ENCODE results near the gene NRM.

Gene NRM

DNA sequence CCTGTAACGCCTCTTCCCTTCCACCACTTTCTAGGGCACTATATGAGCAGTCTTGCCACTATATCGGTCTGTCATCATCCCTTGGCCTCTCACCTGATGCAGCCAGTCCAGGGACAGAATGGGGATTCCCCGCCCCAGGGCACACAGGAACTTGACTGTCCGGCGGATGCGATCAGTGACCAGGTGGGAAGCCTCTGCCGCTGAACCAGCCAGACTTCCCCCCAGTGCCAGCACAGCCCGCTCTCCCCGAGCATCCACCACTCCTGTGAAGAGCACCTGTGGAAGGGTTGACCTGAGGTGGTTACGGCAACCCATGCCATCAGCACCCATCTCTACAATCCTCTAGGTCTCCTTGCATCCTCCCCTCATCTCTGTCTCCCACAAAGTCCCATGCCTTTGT lies 12.2 kb upstream of the NRM start:
- Histone ChIP-seq H3K9ac (ENCODE audit: low read length) (no peak overlapping the region), H3K9me3 (ENCODE audit: control insufficient read depth, low read length) (no peaks in the 10 kb centered on the region), H3K36me3 (ENCODE audit: control insufficient read depth, insufficient read depth, low read length, severe bottlenecking) (peaks cover 15% of the 10 kb centered on the region), H3K4me3 (ENCODE audit: low read length) (no peak overlapping the region), H3K4me1 (ENCODE audit: control insufficient read depth, insufficient read depth, low read length) (peaks cover 7% of the 10 kb centered on the region), H3K27me3 (replicated peaks; ENCODE audit: control insufficient read depth, insufficient read depth, low read length) (no peaks in the 10 kb centered on the region)
- no peak for DNase-seq (ENCODE audit: low read depth)

DNA sequence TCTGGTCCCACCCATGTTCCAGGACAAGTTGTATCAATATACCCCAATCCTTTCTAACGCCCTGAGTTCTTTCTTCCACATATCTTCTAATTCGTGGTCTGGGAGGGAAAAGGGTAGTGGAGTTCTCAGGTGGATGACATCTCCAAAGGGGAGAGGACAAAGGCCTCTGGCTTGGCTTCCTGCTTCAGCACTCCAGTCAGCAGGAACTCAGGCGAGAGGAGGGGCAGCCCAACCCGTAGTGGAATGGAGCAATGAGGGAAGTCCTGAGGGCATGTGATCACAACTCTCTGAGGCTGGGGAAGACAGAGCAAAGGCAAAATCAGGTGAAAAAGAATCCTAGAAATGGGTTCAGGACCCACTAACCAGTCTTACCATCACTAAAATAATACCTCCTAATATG lies 9.6 kb upstream of the NRM start:
- Histone ChIP-seq H3K9me3 (ENCODE audit: control insufficient read depth, low read length) (no peaks in the 10 kb centered on the region), H3K36me3 (ENCODE audit: control insufficient read depth, insufficient read depth, low read length, severe bottlenecking) (peaks cover 4% of the 10 kb centered on the region), H3K4me1 (ENCODE audit: control insufficient read depth, insufficient read depth, low read length) (peaks cover 7% of the 10 kb centered on the region), H3K27me3 (replicated peaks; ENCODE audit: control insufficient read depth, insufficient read depth, low read length) (no peaks in the 10 kb centered on the region), H3K4me3 (ENCODE audit: low read length) (no peak overlapping the region), H3K9ac (ENCODE audit: low read length) (no peak overlapping the region)
- no peak for DNase-seq (ENCODE audit: low read depth)

DNA sequence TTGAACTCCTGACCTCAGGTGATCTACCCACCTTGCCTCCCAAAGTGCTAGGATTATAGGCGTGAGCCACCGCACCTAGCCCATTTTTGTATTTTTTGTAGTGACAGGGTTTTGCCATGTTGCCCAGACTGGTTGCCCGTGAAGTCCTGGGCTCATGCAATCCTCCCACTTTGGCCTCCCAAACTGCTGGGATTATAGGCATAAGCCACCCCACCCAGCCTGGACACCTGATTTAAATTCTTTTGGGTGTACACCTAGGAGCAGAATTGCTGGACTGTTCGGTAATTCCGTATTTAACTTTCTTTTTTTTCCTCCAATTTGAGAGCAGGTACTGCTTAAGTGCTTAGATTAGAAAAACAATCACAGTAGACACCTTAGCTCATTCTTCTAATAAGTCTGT lies 5.6 kb upstream of the NRM start:
- no peak for DNase-seq (ENCODE audit: low read depth)
- Histone ChIP-seq H3K27me3 (replicated peaks; ENCODE audit: control insufficient read depth, insufficient read depth, low read length) (no peaks in the 10 kb centered on the region), H3K9me3 (ENCODE audit: control insufficient read depth, low read length) (no peaks in the 10 kb centered on the region), H3K4me1 (ENCODE audit: control insufficient read depth, insufficient read depth, low read length) (peaks cover 9% of the 10 kb centered on the region), H3K9ac (ENCODE audit: low read length) (no peak overlapping the region), H3K4me3 (ENCODE audit: low read length) (no peak overlapping the region), H3K36me3 (ENCODE audit: control insufficient read depth, insufficient read depth, low read length, severe bottlenecking) (no peaks in the 10 kb centered on the region)

DNA sequence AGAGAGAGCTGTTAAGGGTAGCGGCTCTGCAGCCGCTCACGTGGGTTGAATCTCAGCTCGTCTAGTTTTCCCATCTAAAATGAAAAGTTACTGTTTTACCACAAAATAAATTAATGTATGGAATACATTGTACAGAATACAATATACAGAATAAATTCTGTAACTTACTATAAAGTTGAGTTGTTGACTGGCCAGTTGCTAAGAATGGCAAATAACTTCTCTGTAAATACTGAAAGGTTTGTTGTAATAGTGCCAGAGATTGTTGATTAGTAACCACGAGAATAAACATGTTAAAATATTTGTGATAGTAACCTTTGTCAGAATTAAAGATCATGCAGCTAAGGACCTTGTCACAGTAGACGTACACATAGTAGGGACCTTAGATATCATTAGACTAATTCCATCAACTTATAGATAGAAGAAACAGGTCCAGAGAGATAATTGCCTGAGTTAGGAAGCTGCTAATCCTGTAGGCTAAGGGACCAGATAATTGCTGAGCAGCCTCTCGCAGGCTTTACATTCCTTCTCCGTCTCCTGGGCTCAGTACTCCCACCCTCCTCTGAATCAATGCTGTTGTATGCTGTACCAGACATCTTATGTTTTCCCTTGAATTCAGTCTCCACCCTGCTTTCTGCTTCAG lies 544 bp upstream of the NRM start:
- H3K4me3 ChIP-seq (ENCODE audit: low read length) = peak overlapping the region; percentile 88
- H3K27me3 ChIP-seq (replicated peaks; ENCODE audit: control insufficient read depth, insufficient read depth, low read length) = no peaks in the 10 kb centered on the region
- no peaks in the 10 kb centered on the region for H3K36me3 ChIP-seq (ENCODE audit: control insufficient read depth, insufficient read depth, low read length, severe bottlenecking)
- H3K9me3 ChIP-seq (ENCODE audit: control insufficient read depth, low read length) = no peaks in the 10 kb centered on the region
- DNase-seq (ENCODE audit: low read depth) = peak; percentile 19
- peaks cover 19% of the 10 kb centered on the region for H3K4me1 ChIP-seq (ENCODE audit: control insufficient read depth, insufficient read depth, low read length)
- H3K9ac ChIP-seq (ENCODE audit: low read length) = peak overlapping the region; percentile 79

DNA sequence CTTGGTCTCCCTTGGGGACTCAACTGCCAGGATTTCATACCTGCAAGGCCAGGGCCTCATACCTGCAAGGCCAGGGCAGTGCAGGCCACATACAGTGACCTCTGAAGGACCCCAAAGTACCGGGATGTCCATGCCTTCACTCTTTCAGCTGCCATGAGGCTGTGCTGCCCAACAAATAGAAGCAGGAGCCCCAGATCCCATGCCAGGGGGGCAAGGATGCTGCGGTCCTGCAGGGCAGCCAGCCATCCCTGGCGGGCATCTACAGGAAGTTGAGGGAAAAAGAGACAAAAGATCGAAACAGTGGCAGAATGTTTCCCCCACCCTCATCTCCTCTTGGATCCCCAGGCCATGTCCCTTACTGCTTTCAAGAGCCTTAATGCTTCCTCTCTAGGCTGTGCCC lies 799 bp downstream of the NRM start:
- Histone ChIP-seq H3K4me1 (ENCODE audit: control insufficient read depth, insufficient read depth, low read length) (peaks cover 28% of the 10 kb centered on the region), H3K9me3 (ENCODE audit: control insufficient read depth, low read length) (no peaks in the 10 kb centered on the region), H3K27me3 (replicated peaks; ENCODE audit: control insufficient read depth, insufficient read depth, low read length) (no peaks in the 10 kb centered on the region), H3K9ac (ENCODE audit: low read length) (peak overlapping the region; percentile 79), H3K36me3 (ENCODE audit: control insufficient read depth, insufficient read depth, low read length, severe bottlenecking) (no peaks in the 10 kb centered on the region), H3K4me3 (ENCODE audit: low read length) (peak overlapping the region; percentile 88)
- DNase-seq (ENCODE audit: low read depth) = no peak

DNA sequence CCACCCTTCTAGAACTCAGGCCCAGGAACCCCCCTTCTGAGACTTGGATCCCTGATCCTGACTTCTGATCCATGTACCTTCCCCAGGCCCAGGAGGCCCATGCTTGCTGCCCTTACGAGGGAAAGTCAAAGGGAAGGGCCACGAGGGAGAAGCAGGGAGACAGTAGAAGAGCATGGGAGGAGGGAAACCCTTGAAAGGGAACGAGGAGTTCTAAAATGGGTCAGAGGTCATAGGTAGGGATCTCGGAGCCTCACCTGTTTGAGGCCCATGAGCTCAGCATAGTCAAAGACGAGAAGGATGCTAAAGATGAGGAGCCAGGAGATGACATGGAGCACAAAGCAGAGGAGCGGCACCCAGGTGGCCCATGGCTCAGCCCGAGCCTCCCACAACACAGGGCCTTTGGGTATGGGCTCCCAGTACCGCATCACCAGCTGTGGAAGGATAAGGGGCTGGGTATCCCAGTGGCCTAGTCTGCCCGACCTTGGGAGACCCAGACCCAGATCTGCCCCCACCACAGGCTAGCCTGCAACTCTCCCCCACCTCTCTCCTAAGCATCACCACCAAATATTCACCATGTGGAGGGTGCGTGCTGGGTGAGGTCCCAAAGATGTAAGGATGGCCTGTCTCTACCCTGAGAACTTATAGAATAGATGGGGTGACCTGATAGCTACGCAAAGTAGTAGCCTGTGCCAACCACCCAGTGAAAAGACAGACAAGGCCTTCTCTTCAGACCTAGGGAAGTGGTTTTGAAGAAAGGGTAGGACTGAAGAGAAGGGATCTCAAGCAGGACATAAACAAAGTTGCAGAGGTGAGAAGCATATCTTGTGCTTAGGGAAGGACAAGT lies 1.5 kb downstream of the NRM start:
- H3K36me3 ChIP-seq (ENCODE audit: control insufficient read depth, insufficient read depth, low read length, severe bottlenecking) = no peaks in the 10 kb centered on the region
- no peak overlapping the region for H3K4me3 ChIP-seq (ENCODE audit: low read length)
- H3K9me3 ChIP-seq (ENCODE audit: control insufficient read depth, low read length) = no peaks in the 10 kb centered on the region
- DNase-seq (ENCODE audit: low read depth) = no peak
- no peak overlapping the region for H3K9ac ChIP-seq (ENCODE audit: low read length)
- H3K27me3 ChIP-seq (replicated peaks; ENCODE audit: control insufficient read depth, insufficient read depth, low read length) = no peaks in the 10 kb centered on the region
- peaks cover 26% of the 10 kb centered on the region for H3K4me1 ChIP-seq (ENCODE audit: control insufficient read depth, insufficient read depth, low read length)

DNA sequence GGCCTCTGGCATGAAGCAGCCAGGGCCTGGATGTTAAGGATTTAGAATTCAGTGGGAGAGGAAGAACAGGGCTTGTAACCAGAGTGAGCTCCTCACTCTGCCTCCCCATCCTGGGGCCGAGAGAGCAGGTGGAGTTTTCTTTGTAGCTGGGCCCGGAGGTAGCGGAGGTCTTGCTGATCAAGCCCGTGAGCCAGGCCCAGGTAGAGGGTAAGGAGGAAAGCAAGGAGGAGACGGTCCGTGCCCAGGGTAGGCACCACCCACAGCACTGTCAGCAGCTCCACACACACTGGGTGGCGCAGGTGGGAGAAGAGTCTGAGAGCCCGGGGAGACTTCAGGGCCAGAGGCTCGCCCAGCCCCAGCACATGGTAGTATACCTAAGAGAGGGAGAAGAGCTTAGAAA lies 2.2 kb downstream of the NRM start:
- no peak for DNase-seq (ENCODE audit: low read depth)
- Histone ChIP-seq H3K36me3 (ENCODE audit: control insufficient read depth, insufficient read depth, low read length, severe bottlenecking) (no peaks in the 10 kb centered on the region), H3K9me3 (ENCODE audit: control insufficient read depth, low read length) (no peaks in the 10 kb centered on the region), H3K27me3 (replicated peaks; ENCODE audit: control insufficient read depth, insufficient read depth, low read length) (no peaks in the 10 kb centered on the region), H3K4me3 (ENCODE audit: low read length) (peak overlapping the region; percentile 97), H3K4me1 (ENCODE audit: control insufficient read depth, insufficient read depth, low read length) (peaks cover 26% of the 10 kb centered on the region), H3K9ac (ENCODE audit: low read length) (peak overlapping the region; percentile 94)

DNA sequence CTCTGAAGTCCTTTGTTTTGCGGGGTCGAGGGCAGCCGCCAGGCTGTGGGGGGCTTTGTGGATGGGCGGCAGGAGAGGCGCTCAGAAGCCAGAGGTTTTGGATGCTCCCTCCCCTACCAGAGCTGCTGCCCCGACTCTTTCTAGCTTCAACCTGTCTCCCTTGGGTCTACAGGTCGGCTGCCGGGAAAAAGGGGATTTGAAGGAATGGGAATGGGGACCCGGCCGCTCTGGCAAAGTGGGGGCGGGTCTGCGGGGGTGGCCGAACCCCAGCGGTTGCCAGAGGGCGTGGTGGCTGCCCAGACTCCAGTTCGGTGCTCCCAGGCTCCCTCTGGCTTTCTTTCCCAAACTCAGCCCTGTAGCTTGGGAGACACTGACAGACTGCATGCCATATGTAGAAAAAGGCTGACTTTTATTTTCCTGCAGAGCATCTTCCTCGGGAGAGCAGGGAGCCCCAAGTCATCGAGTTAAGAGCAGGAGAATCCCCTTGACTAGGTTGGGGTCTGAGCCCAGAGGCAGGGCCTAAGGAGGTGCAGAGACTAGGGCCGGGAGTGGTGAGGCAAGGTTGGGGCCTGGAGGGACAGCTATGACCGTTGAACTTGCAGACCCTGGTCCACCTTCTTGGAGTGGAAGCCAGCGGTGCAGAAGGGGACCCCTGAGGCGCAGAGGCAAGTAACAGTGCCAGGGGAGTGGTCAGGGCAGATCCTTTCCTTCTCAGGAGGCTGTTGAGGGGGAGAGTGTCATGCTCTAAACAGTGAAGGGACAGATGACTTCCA lies 2.9 kb downstream of the NRM start:
- H3K4me1 ChIP-seq (ENCODE audit: control insufficient read depth, insufficient read depth, low read length) = peaks cover 33% of the 10 kb centered on the region
- H3K27me3 ChIP-seq (replicated peaks; ENCODE audit: control insufficient read depth, insufficient read depth, low read length) = no peaks in the 10 kb centered on the region
- H3K9ac ChIP-seq (ENCODE audit: low read length) = peak overlapping the region; percentile 94
- DNase-seq (ENCODE audit: low read depth) = peak; percentile 77
- peak overlapping the region; percentile 97 for H3K4me3 ChIP-seq (ENCODE audit: low read length)
- H3K9me3 ChIP-seq (ENCODE audit: control insufficient read depth, low read length) = no peaks in the 10 kb centered on the region
- H3K36me3 ChIP-seq (ENCODE audit: control insufficient read depth, insufficient read depth, low read length, severe bottlenecking) = no peaks in the 10 kb centered on the region

DNA sequence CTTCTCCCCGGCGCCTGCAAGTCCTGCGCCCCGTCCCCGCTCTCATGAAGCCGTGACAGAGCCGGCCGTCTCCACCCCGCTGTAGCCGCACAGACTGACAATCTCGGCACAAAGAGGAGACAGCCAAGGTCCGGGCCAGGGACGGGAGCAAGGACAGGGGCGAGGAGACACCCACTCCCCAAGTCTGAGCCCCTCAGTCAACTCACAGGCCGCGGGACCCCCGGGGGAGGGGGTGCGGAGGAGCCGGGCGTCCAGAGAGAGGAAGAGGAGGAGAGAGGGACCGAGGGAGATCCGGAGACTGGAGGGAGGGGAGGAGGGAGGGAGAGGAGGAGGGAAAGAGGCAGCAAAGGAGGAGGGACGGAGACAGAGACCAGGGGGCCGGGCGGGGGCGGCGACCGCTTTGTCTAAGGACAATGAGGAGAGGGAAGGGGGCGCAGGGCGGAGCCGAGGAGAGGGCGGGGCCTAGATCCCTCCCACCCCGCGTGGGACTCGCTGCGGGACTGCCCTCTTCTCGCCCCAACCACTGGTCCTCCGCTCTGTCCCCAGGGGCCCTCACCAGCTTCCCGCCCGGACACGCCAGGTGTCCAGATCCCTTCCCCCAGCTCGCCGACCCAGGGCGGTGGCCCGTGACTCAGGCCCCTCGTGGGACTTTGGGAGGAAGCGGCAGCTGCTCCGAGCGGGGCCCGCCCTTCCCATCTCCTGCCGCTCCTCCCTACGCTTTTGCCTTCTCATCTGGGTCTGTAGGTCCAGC lies 3.7 kb downstream of the NRM start:
- H3K9ac ChIP-seq (ENCODE audit: low read length) = peak overlapping the region; percentile 94
- H3K36me3 ChIP-seq (ENCODE audit: control insufficient read depth, insufficient read depth, low read length, severe bottlenecking) = no peaks in the 10 kb centered on the region
- H3K4me1 ChIP-seq (ENCODE audit: control insufficient read depth, insufficient read depth, low read length) = peaks cover 41% of the 10 kb centered on the region
- H3K4me3 ChIP-seq (ENCODE audit: low read length) = peak overlapping the region; percentile 97
- peak; percentile 96 for DNase-seq (ENCODE audit: low read depth)
- no peaks in the 10 kb centered on the region for H3K9me3 ChIP-seq (ENCODE audit: control insufficient read depth, low read length)
- H3K27me3 ChIP-seq (replicated peaks; ENCODE audit: control insufficient read depth, insufficient read depth, low read length) = no peaks in the 10 kb centered on the region

DNA sequence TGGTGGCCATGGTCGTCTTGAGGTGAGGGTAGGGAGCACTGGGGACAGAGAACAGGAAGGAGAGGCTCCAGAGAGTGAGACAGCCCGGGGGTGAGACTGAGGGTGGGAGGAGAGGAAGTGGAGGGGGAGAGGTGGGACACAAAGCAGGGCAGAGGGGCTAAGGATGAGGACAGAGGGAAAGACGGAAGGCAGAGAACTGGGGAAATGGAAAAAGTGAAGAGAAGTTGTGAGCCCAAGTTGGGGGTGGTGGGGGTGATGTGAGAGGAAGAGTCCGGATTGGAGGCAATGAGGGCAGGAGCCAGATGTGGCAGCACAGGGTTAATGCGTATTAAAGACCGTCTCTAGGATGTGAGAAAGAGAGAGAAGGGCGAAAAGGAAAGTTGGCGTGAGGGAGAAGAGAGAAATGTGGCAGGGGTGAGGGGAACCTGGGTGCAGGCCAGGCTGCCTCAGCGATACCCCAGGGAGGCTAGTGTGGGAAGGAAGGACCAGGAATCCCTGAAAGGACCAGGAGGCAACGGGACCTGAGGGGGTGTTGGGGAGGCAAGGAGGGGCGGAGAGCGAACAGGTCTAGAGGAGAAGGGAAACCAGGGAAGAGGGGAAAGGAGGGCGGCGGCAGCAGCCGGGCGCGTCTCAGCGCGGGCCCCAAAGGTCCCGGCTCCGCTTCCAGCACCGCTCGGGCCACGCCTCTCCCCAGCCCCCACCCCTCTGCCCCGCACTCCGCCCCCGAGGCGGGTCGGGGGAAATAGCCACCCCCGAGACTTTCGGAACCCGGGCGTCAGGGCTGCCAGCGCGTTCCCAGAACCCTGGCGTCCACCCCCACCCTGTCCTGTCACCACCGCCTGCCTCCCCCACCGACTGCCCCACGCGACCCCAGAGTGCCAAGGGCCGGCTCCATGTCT lies 4.5 kb downstream of the NRM start, which contains the start of gene PPP1R18:
Gene PPP1R18 (minus strand): TSS at position 637 of the 899 bp plus-strand sequence. CDS start 627 bp downstream, at position 10.
- peak; percentile 89 for DNase-seq (ENCODE audit: low read depth)
- no peaks in the 10 kb centered on the region for H3K9me3 ChIP-seq (ENCODE audit: control insufficient read depth, low read length)
- peaks cover under 1% of the 10 kb centered on the region for H3K36me3 ChIP-seq (ENCODE audit: control insufficient read depth, insufficient read depth, low read length, severe bottlenecking)
- peak within 1 kb of the TSS; percentile 94 for H3K9ac ChIP-seq (ENCODE audit: low read length)
- H3K27me3 ChIP-seq (replicated peaks; ENCODE audit: control insufficient read depth, insufficient read depth, low read length) = no peaks in the 10 kb centered on the region
- H3K4me3 ChIP-seq (ENCODE audit: low read length) = peak within 1 kb of the TSS; percentile 97
- peaks cover 45% of the 10 kb centered on the region for H3K4me1 ChIP-seq (ENCODE audit: control insufficient read depth, insufficient read depth, low read length)
